HEK293 (cell line): ENCODE results near the gene AFF1.

Experiments
- CTCF ChIA-PET: fragments of 350-600 bp; formaldehyde crosslinking; extraction: SDS; loops from one replicate; lab custom pipeline; 2021; ENCODE audit warnings: antibody characterized with exemption; lab: Yijun Ruan, JAX
- POLR2A ChIA-PET: fragments of 300-600 bp; formaldehyde crosslinking; extraction: SDS; loops from one replicate; lab custom pipeline; 2020; ENCODE audit warnings: antibody characterized with exemption, inconsistent platforms; lab: Yijun Ruan, JAX
- H3K27ac ChIP-seq: fragments of 200-500 bp; sonication (Bioruptor generic); 2 replicates; pipeline ENCODE4 v1.5.1; 2014; ENCODE audit warnings: low read depth, low read length, control low read depth, inconsistent platforms; ENCODE audit errors: extremely low read depth
- H3K36me3 ChIP-seq, 2 experiments: fragments of 200-500 bp in 1 of 2; sonication (Bioruptor generic) in 1 of 2; 1 replicate in 1 of 2; 2 replicates in 1 of 2; pipeline ENCODE4 v1.5.1; 2014 to 2017; ENCODE audit warnings: inconsistent platforms in 2 of 2, low read length in 2 of 2; ENCODE audit not compliant: control insufficient read depth in 2 of 2, insufficient read depth in 1 of 2
- H3K4me1 ChIP-seq: fragments of 200-500 bp; sonication (Bioruptor generic); 2 replicates; pipeline ENCODE4 v1.5.1; 2014; ENCODE audit warnings: mild to moderate bottlenecking, low read length, inconsistent platforms; ENCODE audit not compliant: control insufficient read depth, insufficient read depth
- H3K4me3 ChIP-seq: 2 replicates; pipeline ENCODE4 v1.5.1; 2011; ENCODE audit warnings: low read depth, mild to moderate bottlenecking, control low read depth, low read length, moderate library complexity
- H3K9me3 ChIP-seq: fragments of 200-500 bp; sonication (Bioruptor generic); 2 replicates; pipeline ENCODE4 v1.5.1; 2014; ENCODE audit warnings: low read depth, low read length, inconsistent platforms; ENCODE audit not compliant: control insufficient read depth, insufficient read depth
- GLI4 ChIP-seq: fragments of 450-650 bp; formaldehyde crosslinking; IDR thresholded peaks from 2 replicates; pipeline ENCODE4 v1.5.1; 2016; ENCODE audit warnings: missing biosample characterization, missing genetic modification characterization
- GLIS2 ChIP-seq: fragments of 450-650 bp; formaldehyde crosslinking; IDR thresholded peaks from 2 replicates; pipeline ENCODE4 v1.5.1; 2016; ENCODE audit warnings: missing biosample characterization, missing genetic modification characterization
- IKZF3 ChIP-seq: fragments of 450-650 bp; IDR thresholded peaks from 2 replicates; pipeline ENCODE4 v1.5.0; 2018; ENCODE audit warnings: missing biosample characterization, mild to moderate bottlenecking, missing genetic modification characterization, moderate library complexity
- TCF7L2 ChIP-seq: IDR thresholded peaks from 2 replicates; pipeline ENCODE4 v1.6.1; 2011; ENCODE audit warnings: low read depth, mild to moderate bottlenecking, inconsistent platforms, low read length, moderate library complexity, borderline replicate concordance
- ZBTB48 ChIP-seq: fragments of 450-650 bp; formaldehyde crosslinking; IDR thresholded peaks from 2 replicates; pipeline ENCODE4 v1.5.1; 2016; ENCODE audit warnings: missing biosample characterization, missing genetic modification characterization
- ZBTB7A ChIP-seq: fragments of 450-650 bp; formaldehyde crosslinking; IDR thresholded peaks from 2 replicates; pipeline ENCODE4 v1.5.1; 2016; ENCODE audit warnings: low read depth, missing biosample characterization, missing genetic modification characterization
- ZFP69B ChIP-seq: fragments of 450-650 bp; formaldehyde crosslinking; IDR thresholded peaks from 2 replicates; pipeline ENCODE4 v1.5.1; 2016; ENCODE audit warnings: missing biosample characterization, missing genetic modification characterization
- ZNF121 ChIP-seq: fragments of 450-650 bp; formaldehyde crosslinking; IDR thresholded peaks from 2 replicates; pipeline ENCODE4 v1.5.1; 2016; ENCODE audit warnings: missing biosample characterization, missing genetic modification characterization
- ZNF133 ChIP-seq: fragments of 450-650 bp; formaldehyde crosslinking; IDR thresholded peaks from 2 replicates; pipeline ENCODE4 v1.5.1; 2016; ENCODE audit warnings: missing biosample characterization, missing genetic modification characterization
- ZNF19 ChIP-seq: fragments of 450-650 bp; formaldehyde crosslinking; IDR thresholded peaks from 2 replicates; pipeline ENCODE4; 2016; ENCODE audit warnings: missing biosample characterization, missing genetic modification characterization, low read depth
- ZNF350 ChIP-seq: fragments of 450-650 bp; formaldehyde crosslinking; IDR thresholded peaks from 2 replicates; pipeline ENCODE4 v1.5.0; 2017; ENCODE audit warnings: missing biosample characterization, mild to moderate bottlenecking, missing genetic modification characterization
- ZNF555 ChIP-seq: fragments of 450-650 bp; formaldehyde crosslinking; conservative IDR thresholded peaks from 2 replicates; pipeline ENCODE4 v1.5.1; 2017; ENCODE audit warnings: missing biosample characterization, mild to moderate bottlenecking, missing genetic modification characterization, inconsistent platforms
- ZNF560 ChIP-seq: fragments of 450-650 bp; formaldehyde crosslinking; IDR thresholded peaks from 2 replicates; pipeline ENCODE4 v1.5.1; 2017; ENCODE audit warnings: missing biosample characterization, missing genetic modification characterization, borderline replicate concordance
- ZNF600 ChIP-seq: fragments of 450-650 bp; formaldehyde crosslinking; IDR thresholded peaks from 2 replicates; pipeline ENCODE4 v1.5.1; 2016; ENCODE audit warnings: missing biosample characterization, missing genetic modification characterization
- ZNF664 ChIP-seq: fragments of 450-650 bp; formaldehyde crosslinking; IDR thresholded peaks from 2 replicates; pipeline ENCODE4 v1.5.1; 2016; ENCODE audit warnings: missing biosample characterization, missing genetic modification characterization
- TF ChIP-seq, protein P1 (sequence below): fragments of 450-650 bp; formaldehyde crosslinking; IDR thresholded peaks from 2 replicates; pipeline ENCODE4 v1.5.1; 2016; ENCODE audit warnings: missing biosample characterization, missing genetic modification characterization
- TF ChIP-seq, protein P2 (sequence below): fragments of 450-650 bp; formaldehyde crosslinking; IDR thresholded peaks from 2 replicates; pipeline ENCODE4 v1.5.1; 2016; ENCODE audit warnings: missing biosample characterization, missing genetic modification characterization
- TF ChIP-seq, protein P3 (sequence below): fragments of 450-650 bp; formaldehyde crosslinking; IDR thresholded peaks from 2 replicates; pipeline ENCODE4 v1.5.1; 2016; ENCODE audit warnings: missing biosample characterization, missing genetic modification characterization
- TF ChIP-seq, protein P4 (sequence below): fragments of 450-650 bp; formaldehyde crosslinking; IDR thresholded peaks from 2 replicates; pipeline ENCODE4 v1.5.1; 2016; ENCODE audit warnings: missing biosample characterization, missing genetic modification characterization
- TF ChIP-seq, protein P5 (sequence below): fragments of 450-650 bp; formaldehyde crosslinking; conservative IDR thresholded peaks from 2 replicates; pipeline ENCODE4 v1.5.1; 2016; ENCODE audit warnings: low read depth, missing biosample characterization, missing genetic modification characterization

The AFF1 gene

DNA sequence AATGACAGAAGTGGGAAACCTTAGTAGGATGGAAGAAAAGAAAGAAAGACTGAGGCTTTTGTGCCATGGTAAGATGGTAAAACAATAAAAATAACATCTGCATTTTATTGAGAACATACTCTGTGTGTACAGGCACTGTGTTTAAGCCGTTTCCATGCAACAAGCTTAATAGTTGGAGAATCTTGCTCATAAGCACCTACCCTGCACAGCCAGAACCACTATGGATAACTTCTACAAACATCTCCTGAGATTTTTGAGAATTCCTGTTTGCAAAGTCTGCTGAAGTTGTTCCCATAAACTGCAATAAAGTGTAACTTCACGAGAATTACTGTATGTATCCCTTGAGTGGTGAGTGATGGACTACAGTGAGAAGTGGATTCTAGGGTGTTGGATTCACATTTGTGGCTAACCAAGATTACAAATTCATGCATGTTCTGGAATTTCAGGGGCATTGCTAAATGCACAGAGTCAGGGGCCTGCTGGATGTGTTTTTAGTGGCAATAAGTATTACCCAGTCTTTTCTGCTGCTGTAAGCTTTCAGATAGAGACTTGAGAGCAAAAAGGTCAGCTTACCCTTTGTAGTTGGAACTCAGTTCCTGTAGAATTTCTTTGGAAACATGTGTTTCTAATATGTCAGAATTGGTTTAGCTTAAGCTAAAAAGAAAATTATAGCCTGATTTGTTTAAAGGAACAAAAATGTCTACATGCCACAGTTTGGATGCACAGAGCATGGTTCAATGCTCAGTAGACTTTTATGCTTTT, 132.5 kb downstream of the AFF1 start (continued):
- TF ChIP-seq, protein P1, sequence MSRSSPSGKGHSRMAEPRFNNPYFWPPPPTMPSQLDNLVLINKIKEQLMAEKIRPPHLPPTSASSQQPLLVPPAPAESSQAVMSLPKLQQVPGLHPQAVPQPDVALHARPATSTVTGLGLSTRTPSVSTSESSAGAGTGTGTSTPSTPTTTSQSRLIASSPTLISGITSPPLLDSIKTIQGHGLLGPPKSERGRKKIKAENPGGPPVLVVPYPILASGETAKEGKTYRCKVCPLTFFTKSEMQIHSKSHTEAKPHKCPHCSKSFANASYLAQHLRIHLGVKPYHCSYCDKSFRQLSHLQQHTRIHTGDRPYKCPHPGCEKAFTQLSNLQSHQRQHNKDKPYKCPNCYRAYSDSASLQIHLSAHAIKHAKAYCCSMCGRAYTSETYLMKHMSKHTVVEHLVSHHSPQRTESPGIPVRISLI (tag by site-specific recombination) = no peak
- TF ChIP-seq ZNF121 (tag by site-specific recombination) (no peak), ZNF555 (tag by site-specific recombination) (no peak), ZBTB7A (tag by site-specific recombination) (no peak), ZNF19 (no peak), ZNF664 (tag by site-specific recombination) (0 out of 2 replicates have a peak, but pooled peaks have one; percentile 35), ZNF600 (tag by site-specific recombination) (peak; percentile 81), IKZF3 (tag by site-specific recombination) (no peak), TCF7L2 (no peak), ZNF133 (no peak), GLI4 (tag by site-specific recombination) (no peak), ZNF560 (tag by site-specific recombination) (no peak)
- TF ChIP-seq, protein P2, sequence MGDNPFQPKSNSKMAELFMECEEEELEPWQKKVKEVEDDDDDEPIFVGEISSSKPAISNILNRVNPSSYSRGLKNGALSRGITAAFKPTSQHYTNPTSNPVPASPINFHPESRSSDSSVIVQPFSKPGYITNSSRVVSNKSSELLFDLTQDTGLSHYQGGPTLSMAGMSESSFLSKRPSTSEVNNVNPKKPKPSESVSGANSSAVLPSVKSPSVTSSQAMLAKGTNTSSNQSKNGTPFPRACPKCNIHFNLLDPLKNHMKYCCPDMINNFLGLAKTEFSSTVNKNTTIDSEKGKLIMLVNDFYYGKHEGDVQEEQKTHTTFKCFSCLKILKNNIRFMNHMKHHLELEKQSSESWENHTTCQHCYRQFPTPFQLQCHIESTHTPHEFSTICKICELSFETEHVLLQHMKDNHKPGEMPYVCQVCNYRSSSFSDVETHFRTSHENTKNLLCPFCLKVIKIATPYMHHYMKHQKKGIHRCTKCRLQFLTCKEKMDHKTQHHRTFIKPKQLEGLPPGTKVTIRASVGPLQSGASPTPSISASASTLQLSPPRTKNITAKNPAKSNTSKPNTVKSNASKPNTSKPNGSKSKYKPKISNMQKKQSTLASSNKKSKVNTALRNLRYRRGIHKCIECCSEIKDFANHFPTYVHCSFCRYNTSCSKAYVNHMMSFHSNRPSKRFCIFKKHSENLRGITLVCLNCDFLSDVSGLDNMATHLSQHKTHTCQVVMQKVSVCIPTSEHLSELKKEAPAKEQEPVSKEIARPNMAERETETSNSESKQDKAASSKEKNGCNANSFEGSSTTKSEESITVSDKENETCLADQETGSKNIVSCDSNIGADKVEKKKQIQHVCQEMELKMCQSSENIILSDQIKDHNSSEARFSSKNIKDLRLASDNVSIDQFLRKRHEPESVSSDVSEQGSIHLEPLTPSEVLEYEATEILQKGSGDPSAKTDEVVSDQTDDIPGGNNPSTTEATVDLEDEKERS (tag by site-specific recombination) = no peak
- TF ChIP-seq, protein P3, sequence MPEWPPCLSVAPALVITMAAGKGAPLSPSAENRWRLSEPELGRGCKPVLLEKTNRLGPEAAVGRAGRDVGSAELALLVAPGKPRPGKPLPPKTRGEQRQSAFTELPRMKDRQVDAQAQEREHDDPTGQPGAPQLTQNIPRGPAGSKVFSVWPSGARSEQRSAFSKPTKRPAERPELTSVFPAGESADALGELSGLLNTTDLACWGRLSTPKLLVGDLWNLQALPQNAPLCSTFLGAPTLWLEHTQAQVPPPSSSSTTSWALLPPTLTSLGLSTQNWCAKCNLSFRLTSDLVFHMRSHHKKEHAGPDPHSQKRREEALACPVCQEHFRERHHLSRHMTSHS = no peak

DNA sequence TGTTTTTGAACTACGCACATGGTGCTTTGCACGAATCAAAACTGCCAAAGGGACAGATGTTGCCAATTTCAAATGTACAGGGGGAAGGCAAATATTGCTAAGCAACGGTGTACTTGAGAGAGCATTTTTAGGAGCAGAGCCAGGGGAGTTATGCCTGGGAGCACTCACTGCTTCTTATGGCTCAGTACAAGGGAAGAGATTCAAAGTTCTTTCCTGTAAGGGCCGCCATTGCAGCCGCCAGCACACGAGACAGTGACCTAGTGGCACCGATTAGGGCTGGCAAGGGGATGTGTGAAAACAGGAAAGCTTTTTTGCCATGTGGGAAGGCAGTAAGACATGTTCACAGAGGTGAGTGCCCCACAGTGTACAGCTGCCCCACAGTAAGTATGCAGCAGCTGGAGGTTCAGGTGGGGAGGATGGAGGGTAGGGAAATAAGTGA, 133.8 kb downstream of the AFF1 start:
- Histone ChIP-seq H3K9me3 (no peaks in the 10 kb centered on the region), H3K36me3 (no peaks in the 10 kb centered on the region), H3K4me1 (peaks cover 16% of the 10 kb centered on the region), H3K4me3 (no peak overlapping the region), H3K27ac (no peak overlapping the region; the same call in 1 of the 2 replicates)
- ChIA-PET CTCF (interaction anchor here (1.3 kb wide), 1 partner anchor 15 kb away, joined by 3 read pairs; no protein-coding TSS in a partner anchor), POLR2A (no interaction called here)
- TF ChIP-seq ZFP69B (no peak), ZNF350 (no peak), ZBTB48 (tag by site-specific recombination) (peak; percentile 88), GLIS2 (tag by site-specific recombination) (no peak)
- TF ChIP-seq, protein P4, sequence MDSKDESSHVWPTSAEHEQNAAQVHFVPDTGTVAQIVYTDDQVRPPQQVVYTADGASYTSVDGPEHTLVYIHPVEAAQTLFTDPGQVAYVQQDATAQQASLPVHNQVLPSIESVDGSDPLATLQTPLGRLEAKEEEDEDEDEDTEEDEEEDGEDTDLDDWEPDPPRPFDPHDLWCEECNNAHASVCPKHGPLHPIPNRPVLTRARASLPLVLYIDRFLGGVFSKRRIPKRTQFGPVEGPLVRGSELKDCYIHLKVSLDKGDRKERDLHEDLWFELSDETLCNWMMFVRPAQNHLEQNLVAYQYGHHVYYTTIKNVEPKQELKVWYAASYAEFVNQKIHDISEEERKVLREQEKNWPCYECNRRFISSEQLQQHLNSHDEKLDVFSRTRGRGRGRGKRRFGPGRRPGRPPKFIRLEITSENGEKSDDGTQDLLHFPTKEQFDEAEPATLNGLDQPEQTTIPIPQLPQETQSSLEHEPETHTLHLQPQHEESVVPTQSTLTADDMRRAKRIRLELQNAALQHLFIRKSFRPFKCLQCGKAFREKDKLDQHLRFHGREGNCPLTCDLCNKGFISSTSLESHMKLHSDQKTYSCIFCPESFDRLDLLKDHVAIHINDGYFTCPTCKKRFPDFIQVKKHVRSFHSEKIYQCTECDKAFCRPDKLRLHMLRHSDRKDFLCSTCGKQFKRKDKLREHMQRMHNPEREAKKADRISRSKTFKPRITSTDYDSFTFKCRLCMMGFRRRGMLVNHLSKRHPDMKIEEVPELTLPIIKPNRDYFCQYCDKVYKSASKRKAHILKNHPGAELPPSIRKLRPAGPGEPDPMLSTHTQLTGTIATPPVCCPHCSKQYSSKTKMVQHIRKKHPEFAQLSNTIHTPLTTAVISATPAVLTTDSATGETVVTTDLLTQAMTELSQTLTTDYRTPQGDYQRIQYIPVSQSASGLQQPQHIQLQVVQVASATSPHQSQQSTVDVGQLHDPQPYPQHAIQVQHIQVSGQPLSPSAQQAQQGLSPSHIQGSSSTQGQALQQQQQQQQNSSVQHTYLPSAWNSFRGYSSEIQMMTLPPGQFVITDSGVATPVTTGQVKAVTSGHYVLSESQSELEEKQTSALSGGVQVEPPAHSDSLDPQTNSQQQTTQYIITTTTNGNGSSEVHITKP = peak; percentile 25; the same call in 1 of the 2 replicates
- TF ChIP-seq, protein P5, sequence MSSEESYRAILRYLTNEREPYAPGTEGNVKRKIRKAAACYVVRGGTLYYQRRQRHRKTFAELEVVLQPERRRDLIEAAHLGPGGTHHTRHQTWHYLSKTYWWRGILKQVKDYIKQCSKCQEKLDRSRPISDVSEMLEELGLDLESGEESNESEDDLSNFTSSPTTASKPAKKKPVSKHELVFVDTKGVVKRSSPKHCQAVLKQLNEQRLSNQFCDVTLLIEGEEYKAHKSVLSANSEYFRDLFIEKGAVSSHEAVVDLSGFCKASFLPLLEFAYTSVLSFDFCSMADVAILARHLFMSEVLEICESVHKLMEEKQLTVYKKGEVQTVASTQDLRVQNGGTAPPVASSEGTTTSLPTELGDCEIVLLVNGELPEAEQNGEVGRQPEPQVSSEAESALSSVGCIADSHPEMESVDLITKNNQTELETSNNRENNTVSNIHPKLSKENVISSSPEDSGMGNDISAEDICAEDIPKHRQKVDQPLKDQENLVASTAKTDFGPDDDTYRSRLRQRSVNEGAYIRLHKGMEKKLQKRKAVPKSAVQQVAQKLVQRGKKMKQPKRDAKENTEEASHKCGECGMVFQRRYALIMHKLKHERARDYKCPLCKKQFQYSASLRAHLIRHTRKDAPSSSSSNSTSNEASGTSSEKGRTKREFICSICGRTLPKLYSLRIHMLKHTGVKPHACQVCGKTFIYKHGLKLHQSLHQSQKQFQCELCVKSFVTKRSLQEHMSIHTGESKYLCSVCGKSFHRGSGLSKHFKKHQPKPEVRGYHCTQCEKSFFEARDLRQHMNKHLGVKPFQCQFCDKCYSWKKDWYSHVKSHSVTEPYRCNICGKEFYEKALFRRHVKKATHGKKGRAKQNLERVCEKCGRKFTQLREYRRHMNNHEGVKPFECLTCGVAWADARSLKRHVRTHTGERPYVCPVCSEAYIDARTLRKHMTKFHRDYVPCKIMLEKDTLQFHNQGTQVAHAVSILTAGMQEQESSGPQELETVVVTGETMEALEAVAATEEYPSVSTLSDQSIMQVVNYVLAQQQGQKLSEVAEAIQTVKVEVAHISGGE = peak; percentile 38; the same call in 1 of the 2 replicates
